Endothelial cell of umbilical vein (primary cell): ENCODE data around the gene STT3B. TPM values are rescaled to one million over a fixed set of nuclear protein-coding genes. Genes with fewer than 3 reads are reported as not detected.

ENCODE experiments used
- BruUV-seq: library from RNA; stranded (reverse); fragments of 400-500 nt; replicated peaks from 2 replicates; lab custom pipeline; 2021; lab: Mats Ljungman, UMichigan
- CTCF ChIA-PET: fragments of 300-600, 350-600 bp; sonication (Branson Sonifier 250); formaldehyde crosslinking; loops from one replicate; lab custom pipeline; 2021; ENCODE audit warnings: antibody characterized with exemption, inconsistent platforms; lab: Charles Lee
- POLR2A ChIA-PET: fragments of 300-600, 350-600 bp; sonication (Branson Sonifier 250); formaldehyde crosslinking; loops from one replicate; lab custom pipeline; 2021; ENCODE audit warnings: antibody characterized with exemption, inconsistent platforms; lab: Charles Lee
- DNase-seq: peaks from one replicate; pipeline ENCODE4 v3.0.0-alpha.2; 2011; ENCODE audit warnings: low read depth, low spot score
- FAIRE-seq: peaks from 2 replicates; lab custom pipeline; 2011; peaks lifted over from hg19 to GRCh38; lab: Jason Lieb, UNC
- H2AFZ ChIP-seq: 2 replicates; pipeline ENCODE4 v1.6.0; 2012; ENCODE audit warnings: low read depth, low read length, control low read depth, inconsistent platforms
- H3K27ac ChIP-seq: 2 replicates; pipeline ENCODE4 v1.5.1; 2011; ENCODE audit warnings: low read depth, mild to moderate bottlenecking, control low read depth, low read length, moderate library complexity; ENCODE audit not compliant: insufficient read depth
- H3K27me3 ChIP-seq, 2 experiments: 2 replicates each; pipeline versions ENCODE4 v1.6.0 to v1.6.1; 2011; ENCODE audit warnings: low read length in 2 of 2, mixed read lengths in 1 of 2; ENCODE audit not compliant: control insufficient read depth in 2 of 2, insufficient read depth in 2 of 2
- H3K36me3 ChIP-seq, 2 experiments: 2 replicates in 1 of 2; 3 replicates in 1 of 2; pipeline ENCODE4 v1.5.1; 2011; ENCODE audit warnings: low read length in 2 of 2, mild to moderate bottlenecking in 1 of 2, moderate library complexity in 1 of 2; ENCODE audit not compliant: control insufficient read depth in 2 of 2, insufficient read depth in 2 of 2; ENCODE audit errors: extremely low read depth in 1 of 2
- H3K4me1 ChIP-seq: 3 replicates; pipeline ENCODE4 v1.5.1; 2011; ENCODE audit warnings: mild to moderate bottlenecking, low read length; ENCODE audit not compliant: control insufficient read depth, insufficient read depth; ENCODE audit errors: extremely low read depth
- H3K4me2 ChIP-seq: 2 replicates; pipeline ENCODE4 v1.6.1; 2011; ENCODE audit warnings: low read length, control low read depth, mixed read lengths; ENCODE audit not compliant: insufficient read depth
- H3K4me3 ChIP-seq, 3 experiments: fragments of 200-600 bp in 1 of 3; sonication (generic), shearing (Covaris generic) in 1 of 3; replicated peaks in 1 of 3; 2 replicates each; pipeline ENCODE4 v1.5.1; 2011 to 2016; ENCODE audit warnings: control low read depth in 3 of 3, low read length in 3 of 3, mild to moderate bottlenecking in 2 of 3, inconsistent platforms in 1 of 3, low read depth in 1 of 3, moderate library complexity in 1 of 3; ENCODE audit not compliant: insufficient read depth in 1 of 3
- H3K79me2 ChIP-seq: 2 replicates; pipeline ENCODE4 v1.6.0; 2012; ENCODE audit warnings: low read length, inconsistent platforms; ENCODE audit not compliant: control insufficient read depth, insufficient read depth
- H3K9ac ChIP-seq: replicated peaks from 2 replicates; pipeline ENCODE3; 2011; ENCODE audit warnings: low read length, control low read depth; ENCODE audit not compliant: insufficient read depth; ENCODE audit errors: extremely low read depth
- H3K9me1 ChIP-seq: replicated peaks from 3 replicates; pipeline ENCODE4 v1.6.0; 2011; ENCODE audit warnings: mild to moderate bottlenecking, low read length; ENCODE audit not compliant: control insufficient read depth, insufficient read depth; ENCODE audit errors: extremely low read depth
- H3K9me3 ChIP-seq: replicated peaks from 2 replicates; pipeline ENCODE4 v1.5.1; 2012; ENCODE audit warnings: low read length, inconsistent platforms; ENCODE audit not compliant: control insufficient read depth, insufficient read depth
- H4K20me1 ChIP-seq: replicated peaks from 2 replicates; pipeline ENCODE3; 2011; ENCODE audit warnings: mild to moderate bottlenecking, low read length; ENCODE audit not compliant: control insufficient read depth, insufficient read depth; ENCODE audit errors: extremely low read depth
- CTCF ChIP-seq, 2 donors: IDR thresholded peaks; 1 replicate in 1 of 2; 2 replicates in 1 of 2; pipeline ENCODE4 v1.5.1; 2011; ENCODE audit warnings: low read length in 2 of 2, mild to moderate bottlenecking in 2 of 2, moderate library complexity in 2 of 2, control low read depth in 1 of 2, inconsistent platforms in 1 of 2, low read depth in 1 of 2; ENCODE audit not compliant: insufficient read depth in 1 of 2; ENCODE audit errors: extremely low read depth in 1 of 2
- EZH2 ChIP-seq: IDR thresholded peaks from 2 replicates; pipeline ENCODE4 v1.6.1; 2012; ENCODE audit warnings: borderline replicate concordance, low read depth, mild to moderate bottlenecking, moderate library complexity, low read length, inconsistent platforms; ENCODE audit not compliant: severe bottlenecking
- GATA2 ChIP-seq: IDR thresholded peaks from 2 replicates; pipeline ENCODE4 v1.7.0; 2011; ENCODE audit warnings: low read depth, mild to moderate bottlenecking, moderate library complexity, mixed read lengths, low read length; ENCODE audit not compliant: insufficient read length, insufficient read depth
- JUN ChIP-seq: IDR thresholded peaks from 2 replicates; pipeline ENCODE4 v1.6.1; 2011; ENCODE audit warnings: borderline replicate concordance, low read depth; ENCODE audit not compliant: insufficient read length, insufficient read depth
- MAX ChIP-seq: IDR thresholded peaks from 2 replicates; pipeline ENCODE4 v1.6.1; 2011; ENCODE audit not compliant: insufficient read depth, insufficient read length
- MYC ChIP-seq: IDR thresholded peaks from one replicate; pipeline ENCODE4 v1.6.1; 2011; ENCODE audit warnings: mild to moderate bottlenecking, low read depth, low read length
- POLR2AphosphoS5 ChIP-seq: IDR thresholded peaks from 2 replicates; pipeline ENCODE4 v1.6.1; 2012; ENCODE audit warnings: low read depth, mild to moderate bottlenecking, control low read depth, low read length, moderate library complexity; ENCODE audit not compliant: insufficient read depth
- dilution Hi-C: fragments of 300-500 bp; cut with MboI; formaldehyde crosslinking; loops from one replicate; pipeline ENCODE4 v1.15.0; 2019; ENCODE audit warnings: low sequenced_read_pairs; ENCODE audit not compliant: extremely low pct_ligation_motif_present
- intact Hi-C: fragments of 100-400 bp; cut with micrococcal nuclease; formaldehyde crosslinking; loops from one replicate; pipeline ENCODE4 v1.10.0; 2022
- polyA plus RNA-seq, 4 experiments: library from polyadenylated mRNA; depleted of rRNA in 3 of 4; stranded (reverse) in 3 of 4; unstranded in 1 of 4; fragments of >200 nt; gene quantifications; 2 replicates each; pipeline versions ENCODE4 v1.2.1 to v1.2.3, GENCODE V29; 2011 to 2012; ENCODE audit warnings: missing spikeins in 1 of 4
- total RNA-seq: library from RNA; stranded (reverse); gene quantifications from 2 replicates; pipeline ENCODE4 v1.2.3, GENCODE V29; 2021

The STT3B gene
- total and polyA plus RNA-seq, 2 donors (not counting 3 experiments of a cell fraction or from before 2014, with no cell fraction given), result 56.4 to 113 TPM

- intact Hi-C loops, result no loop called here
Observed at GRCh38 chr3:31654998-31655397, 122.3 kb downstream of the STT3B start.

GRCh38 chr3:31659246-31659645 lies 126.5 kb downstream of the STT3B start:
- H3K9ac ChIP-seq, result no peak overlapping the region
- FAIRE-seq (no peak), DNase-seq (no peak)
- H3K4me2 ChIP-seq, result no peak overlapping the region
- H3K9me3 ChIP-seq, result no peaks in the 10 kb centered on the region
- H3K9me1 ChIP-seq, result no peaks in the 10 kb centered on the region
- H3K27me3 ChIP-seq, result no peaks in the 10 kb centered on the region
- no peak overlapping the region for H2AFZ ChIP-seq
- no peaks in the 10 kb centered on the region for H3K36me3 ChIP-seq
- dilution Hi-C loops (no loop called here), intact Hi-C loops (no loop called here)
- TF ChIP-seq JUN, result no peak
- no peak for TF ChIP-seq POLR2AphosphoS5
- TF ChIP-seq MYC, result no peak
- TF ChIP-seq GATA2, result no peak
- no peak for TF ChIP-seq CTCF (IDR thresholded peaks at IDR 0.05; ENCODE audit: extremely low read depth in 1 of 2, insufficient read depth in 1 of 2, low read depth in 1 of 2, low read length in 2 of 2)
- BruUV-seq, result no TSS peak
- no peak overlapping the region for H3K27ac ChIP-seq
- peaks cover 5% of the 10 kb centered on the region for H3K4me1 ChIP-seq
- ChIA-PET POLR2A (no interaction called here), CTCF (interaction anchor here (1.1 kb wide), 1 partner anchor 11 kb away, joined by 3 read pairs; no protein-coding TSS in a partner anchor)
- no peak overlapping the region for H3K4me3 ChIP-seq
- no peaks in the 10 kb centered on the region for H4K20me1 ChIP-seq
- H3K79me2 ChIP-seq, result no peaks in the 10 kb centered on the region

More at GRCh38 chr3:31654998-31655397, 122.3 kb downstream of the STT3B start:
- BruUV-seq, result no TSS peak
- H3K79me2 ChIP-seq, result no peaks in the 10 kb centered on the region
- no peak overlapping the region for H3K27ac ChIP-seq
- no peak overlapping the region for H3K4me2 ChIP-seq
- H3K9me3 ChIP-seq, result no peaks in the 10 kb centered on the region
- CTCF ChIA-PET, result no interaction called here
- dilution Hi-C loops, result no loop called here
- H4K20me1 ChIP-seq, result no peaks in the 10 kb centered on the region
- no peak overlapping the region for H2AFZ ChIP-seq
- POLR2A ChIA-PET, result no interaction called here
- H3K4me1 ChIP-seq, result no peaks in the 10 kb centered on the region
- no peak for DNase-seq
- H3K9ac ChIP-seq, result no peak overlapping the region
- no peak for TF ChIP-seq MAX
- TF ChIP-seq GATA2, result no peak
- TF ChIP-seq JUN, result no peak
- TF ChIP-seq EZH2, result no peak
- H3K36me3 ChIP-seq, result no peaks in the 10 kb centered on the region
- H3K9me1 ChIP-seq, result no peaks in the 10 kb centered on the region
- H3K4me3 ChIP-seq, result no peak overlapping the region
- no peak for FAIRE-seq
- H3K27me3 ChIP-seq, result no peaks in the 10 kb centered on the region
